Skeletal muscle cell (primary cell): Measurements from ENCODE around the gene SYNE3.

Source experiments
- DNase-seq: peaks from one replicate; pipeline ENCODE4 v3.0.0-alpha.2; 2010; ENCODE audit warnings: low read depth
- H3K4me3 ChIP-seq: 2 replicates; pipeline ENCODE4 v1.5.1; 2011; ENCODE audit warnings: low read depth, mild to moderate bottlenecking, control low read depth, low read length, moderate library complexity

SYNE3 gene

DNA sequence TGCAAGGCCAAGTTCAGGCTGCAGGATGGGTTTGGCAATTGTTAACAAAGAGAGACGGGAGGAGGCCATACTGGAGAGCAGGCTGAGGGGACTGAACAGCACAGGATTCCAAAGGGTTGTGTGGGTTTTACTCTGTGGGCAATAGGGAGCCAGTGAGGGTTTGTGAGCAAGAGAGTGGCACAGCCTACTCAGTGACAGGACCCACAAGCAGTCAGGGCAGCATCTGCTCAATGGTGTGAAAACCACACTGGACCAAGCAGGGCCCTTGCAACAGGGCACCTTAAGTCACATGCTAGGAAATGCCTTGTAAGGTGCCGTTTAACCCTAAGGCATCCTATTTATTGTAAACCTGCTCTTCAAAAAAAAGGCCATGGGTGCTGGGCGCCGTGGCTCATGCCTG is 22.0 kb downstream of the SYNE3 start:
- no peak for DNase-seq
- no peak overlapping the region for H3K4me3 ChIP-seq

DNA sequence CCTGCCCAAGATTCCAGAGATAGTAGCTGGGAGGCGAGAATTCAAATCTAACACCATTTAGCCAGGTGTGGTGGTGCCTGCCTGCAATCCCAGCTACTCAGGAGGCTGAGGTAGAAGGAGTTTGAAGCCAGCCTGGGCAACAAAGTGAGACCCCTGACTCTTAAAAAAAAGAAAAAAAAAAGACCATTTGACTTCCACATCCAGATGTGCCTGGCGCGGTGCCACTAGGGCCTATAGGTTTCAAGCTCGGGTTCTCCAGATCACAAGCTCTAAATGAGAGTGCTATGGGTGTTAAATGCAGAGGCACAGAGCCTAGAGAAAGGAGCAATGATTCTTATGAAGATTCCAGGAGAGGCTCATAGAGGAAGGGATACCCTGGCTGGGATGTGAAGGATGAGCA is 22.5 kb downstream of the SYNE3 start:
- no peak for DNase-seq
- no peak overlapping the region for H3K4me3 ChIP-seq

GRCh38 chr14:95493503-95493902 is 22.9 kb downstream of the SYNE3 start:
- no peak for DNase-seq

DNA sequence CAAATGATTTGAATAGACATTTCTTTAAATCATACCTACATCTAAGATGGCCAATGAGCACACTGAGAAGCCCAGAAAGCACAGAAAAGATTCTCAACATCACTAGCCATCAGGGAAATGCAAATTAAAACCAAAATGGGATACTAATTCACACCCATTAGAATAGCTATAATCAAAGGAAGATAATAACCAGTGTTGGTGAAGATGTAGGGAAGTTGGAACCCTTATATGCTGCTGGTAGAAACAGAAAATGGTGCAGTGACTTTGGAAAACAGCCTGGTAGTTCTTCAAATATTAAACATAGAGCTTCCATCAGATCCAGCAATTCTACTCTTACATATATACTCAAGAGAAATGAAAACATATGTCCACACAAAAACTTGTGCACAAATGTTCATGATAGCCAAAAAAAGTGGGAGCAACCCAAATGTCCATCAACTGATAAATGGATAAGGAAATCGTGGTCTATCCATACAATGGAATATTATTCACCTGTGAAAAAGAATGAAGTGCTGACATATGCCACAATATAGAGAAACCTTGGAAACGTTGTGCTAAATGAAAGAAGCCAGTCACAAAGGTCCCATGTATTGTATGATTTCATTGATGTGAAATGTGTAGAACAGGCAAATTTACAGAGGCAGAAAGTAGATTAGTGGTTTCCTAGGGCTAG is 24.4 kb downstream of the SYNE3 start:
- no peak overlapping the region for H3K4me3 ChIP-seq
- no peak for DNase-seq

More at GRCh38 chr14:95493503-95493902, 22.9 kb downstream of the SYNE3 start:
- no peak overlapping the region for H3K4me3 ChIP-seq

DNA sequence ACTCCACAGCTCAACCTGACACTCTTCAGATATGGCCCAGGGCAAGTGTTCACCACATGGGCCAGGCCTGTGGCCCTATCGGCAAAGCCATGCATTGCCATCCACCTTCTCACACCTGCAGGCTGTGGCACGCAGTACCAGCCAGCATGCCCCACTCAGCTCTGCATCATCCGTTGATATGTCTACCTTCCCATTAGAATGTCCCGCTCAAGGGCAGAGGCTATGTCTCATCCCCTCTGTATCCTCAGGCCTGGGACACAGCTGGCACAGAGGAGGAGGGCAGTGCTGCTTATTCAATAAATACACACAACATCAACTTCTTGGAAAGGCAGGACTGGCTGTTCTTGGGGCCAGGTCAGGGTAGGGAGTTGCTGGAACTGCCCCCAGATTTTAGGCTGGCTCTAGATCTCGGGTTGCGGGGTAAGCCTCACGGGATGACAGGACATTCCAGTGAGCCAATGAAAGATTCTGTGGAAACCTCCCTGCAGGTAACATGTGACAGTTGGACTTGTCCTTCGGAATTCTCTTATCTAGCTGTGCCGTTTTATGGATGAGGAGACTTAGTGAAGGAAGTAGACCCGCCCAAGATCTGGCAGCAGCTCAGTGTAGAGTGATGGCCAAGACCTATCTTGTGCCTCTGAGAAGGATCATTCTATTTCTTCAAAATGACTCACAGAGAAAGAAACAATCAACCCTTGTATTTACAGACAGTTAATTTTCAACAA is 25.6 kb downstream of the SYNE3 start:
- no peak for DNase-seq
- no peak overlapping the region for H3K4me3 ChIP-seq

GRCh38 chr14:95490138-95490509 is 26.3 kb downstream of the SYNE3 start:
- no peak for DNase-seq
- no peak overlapping the region for H3K4me3 ChIP-seq

DNA sequence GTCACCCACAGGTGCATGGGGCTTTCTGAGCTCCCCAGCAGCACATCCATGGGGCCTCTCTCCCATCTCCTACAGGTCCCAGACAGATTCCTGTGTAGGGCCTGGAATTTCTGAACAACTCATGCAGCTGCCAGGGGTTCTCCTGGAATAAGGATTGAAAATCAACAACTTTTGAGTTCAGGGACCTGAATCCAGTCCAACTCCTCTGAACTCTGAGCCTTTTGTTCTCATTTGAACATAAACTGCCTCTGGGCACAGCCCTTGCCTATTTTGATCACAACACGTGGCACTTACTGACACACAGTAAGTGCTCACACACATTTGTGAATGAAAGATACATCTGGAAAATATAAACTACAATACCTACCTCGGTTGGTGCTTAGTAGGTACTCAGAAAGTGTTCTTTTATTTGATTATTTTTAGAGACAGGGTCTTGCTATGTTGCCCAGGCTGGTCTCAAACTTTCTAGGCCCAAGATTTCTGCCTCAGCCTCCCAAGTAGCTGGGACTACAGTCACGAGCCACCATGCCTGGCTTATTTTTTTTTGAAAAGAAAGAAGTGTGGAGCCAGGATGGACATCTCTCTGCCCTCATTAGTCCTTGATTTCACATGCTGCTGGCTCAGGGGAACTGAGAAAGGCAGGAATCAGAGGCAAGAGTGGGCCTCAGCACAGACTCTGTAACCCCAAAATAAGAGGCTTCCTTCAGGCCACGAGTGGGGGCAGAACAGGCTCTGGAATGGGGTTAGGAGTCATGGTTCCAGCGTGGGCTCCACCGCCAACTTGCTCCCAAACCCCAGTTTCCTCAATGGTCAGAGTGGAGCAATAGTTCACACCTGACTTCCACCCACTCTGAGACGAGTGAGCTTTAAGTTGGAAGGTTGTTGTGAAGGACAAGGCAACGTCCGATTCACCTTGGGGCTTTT is 27.0 kb downstream of the SYNE3 start:
- H3K4me3 ChIP-seq = no peak overlapping the region
- no peak for DNase-seq

DNA sequence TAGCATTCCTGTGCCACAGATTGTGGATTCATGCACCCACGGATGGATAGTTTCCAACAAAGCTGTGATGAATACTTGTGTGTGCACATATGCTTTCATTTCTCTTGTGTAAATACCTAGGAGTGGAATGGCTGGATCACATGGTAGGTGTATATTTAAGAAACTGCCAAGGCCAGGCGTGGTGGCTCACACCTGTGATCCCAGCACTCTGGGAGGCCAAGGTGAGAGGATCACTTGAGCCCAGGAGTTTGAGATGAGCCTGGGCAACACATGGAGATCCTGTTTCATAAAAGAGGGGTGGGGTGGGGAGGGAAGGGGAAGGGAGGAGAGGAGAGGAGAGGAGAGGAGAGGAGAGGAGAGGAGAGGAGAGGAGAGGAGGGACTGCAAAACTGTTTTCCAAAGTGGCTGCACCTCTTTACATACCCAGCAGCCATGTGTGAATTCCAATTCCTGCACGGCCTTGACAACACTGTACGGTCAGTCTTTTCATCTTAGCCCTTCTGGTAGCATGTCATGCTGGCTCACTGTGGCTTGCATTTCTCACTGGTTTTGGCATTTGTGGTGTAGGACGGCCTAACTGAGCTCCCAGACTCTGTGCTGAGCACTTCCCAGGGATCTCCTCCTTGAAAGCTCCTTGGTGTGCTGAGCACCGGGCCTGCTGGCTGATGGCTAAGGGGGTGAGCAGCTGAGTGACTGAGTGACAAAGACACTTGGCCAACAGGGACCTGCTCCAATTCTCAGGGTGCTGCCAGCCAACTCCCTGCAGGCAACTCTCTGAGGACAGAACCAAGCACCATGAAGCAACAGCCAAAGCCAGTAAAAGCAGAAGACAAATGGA is 27.9 kb downstream of the SYNE3 start:
- DNase-seq = no peak
- no peak overlapping the region for H3K4me3 ChIP-seq

GRCh38 chr14:95487669-95488084 is 28.8 kb downstream of the SYNE3 start:
- H3K4me3 ChIP-seq = no peak overlapping the region
- no peak for DNase-seq

DNA sequence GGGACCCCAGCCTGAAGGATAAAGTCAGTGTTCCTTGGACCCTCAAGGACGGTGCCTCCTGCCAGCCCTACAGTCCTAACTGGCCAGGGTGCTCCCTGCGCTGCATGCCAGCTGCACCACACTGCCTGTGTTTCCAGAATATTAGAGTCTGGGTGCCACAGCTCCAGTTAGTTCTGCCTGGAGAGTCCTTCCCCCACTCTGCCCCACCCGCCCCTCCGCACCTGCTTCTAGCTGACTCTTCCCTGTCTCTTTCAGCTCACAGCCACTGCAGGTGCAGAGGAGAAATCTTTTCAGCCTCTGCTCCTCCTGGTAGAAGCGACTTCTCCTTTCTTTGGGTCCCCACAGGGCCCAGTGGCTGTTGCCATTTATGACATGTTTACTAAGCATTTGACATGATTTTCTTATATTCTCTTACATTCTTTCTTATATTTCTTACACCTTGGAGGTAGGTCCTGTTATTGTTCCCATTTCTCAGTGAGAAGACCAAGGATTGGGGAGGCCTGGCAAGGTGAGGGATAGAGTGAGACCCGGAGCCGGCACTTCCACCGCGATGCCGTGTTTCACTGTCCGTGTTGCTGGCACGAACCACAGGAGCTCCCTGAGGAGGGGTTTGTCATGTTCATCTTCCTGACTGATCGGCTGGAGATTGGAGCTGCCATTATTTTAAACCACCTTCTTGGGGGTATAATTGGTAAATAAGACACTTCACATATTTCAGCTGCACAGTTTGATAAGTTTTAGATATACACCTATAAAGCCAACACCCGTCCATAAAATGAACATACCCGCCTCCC is 29.4 kb downstream of the SYNE3 start:
- no peak for DNase-seq
- no peak overlapping the region for H3K4me3 ChIP-seq

DNA sequence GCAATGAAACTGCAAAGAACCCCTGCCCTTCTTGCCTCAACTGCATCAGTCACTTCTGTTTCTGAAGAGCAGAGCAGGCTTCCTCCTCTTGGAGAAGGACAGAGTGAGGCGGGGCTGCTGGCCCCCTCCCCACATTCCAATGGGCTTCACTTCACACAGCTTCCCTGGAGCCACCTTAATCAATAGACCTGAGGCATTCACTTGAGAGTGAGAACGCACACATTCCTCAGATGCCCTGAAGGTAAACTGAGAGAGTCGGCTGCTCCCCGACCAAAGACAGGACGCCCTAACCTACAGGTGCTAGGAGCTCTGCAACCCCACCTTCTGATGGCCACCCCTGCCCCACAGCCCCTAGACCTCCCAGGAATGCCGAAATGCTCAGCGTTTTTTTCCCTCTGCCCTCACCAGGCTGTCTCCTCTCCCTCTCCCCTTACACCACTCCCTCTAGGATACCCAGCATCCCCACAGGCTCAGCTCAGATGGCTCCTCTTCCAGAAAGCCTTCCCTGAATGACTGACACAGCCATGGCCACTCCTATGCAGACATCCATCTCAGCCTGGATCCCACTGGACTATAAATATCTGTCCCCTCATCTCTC is 31.1 kb downstream of the SYNE3 start:
- DNase-seq = no peak
- H3K4me3 ChIP-seq = no peak overlapping the region

GRCh38 chr14:95484296-95484695 is 32.2 kb downstream of the SYNE3 start:
- H3K4me3 ChIP-seq = no peak overlapping the region
- no peak for DNase-seq

DNA sequence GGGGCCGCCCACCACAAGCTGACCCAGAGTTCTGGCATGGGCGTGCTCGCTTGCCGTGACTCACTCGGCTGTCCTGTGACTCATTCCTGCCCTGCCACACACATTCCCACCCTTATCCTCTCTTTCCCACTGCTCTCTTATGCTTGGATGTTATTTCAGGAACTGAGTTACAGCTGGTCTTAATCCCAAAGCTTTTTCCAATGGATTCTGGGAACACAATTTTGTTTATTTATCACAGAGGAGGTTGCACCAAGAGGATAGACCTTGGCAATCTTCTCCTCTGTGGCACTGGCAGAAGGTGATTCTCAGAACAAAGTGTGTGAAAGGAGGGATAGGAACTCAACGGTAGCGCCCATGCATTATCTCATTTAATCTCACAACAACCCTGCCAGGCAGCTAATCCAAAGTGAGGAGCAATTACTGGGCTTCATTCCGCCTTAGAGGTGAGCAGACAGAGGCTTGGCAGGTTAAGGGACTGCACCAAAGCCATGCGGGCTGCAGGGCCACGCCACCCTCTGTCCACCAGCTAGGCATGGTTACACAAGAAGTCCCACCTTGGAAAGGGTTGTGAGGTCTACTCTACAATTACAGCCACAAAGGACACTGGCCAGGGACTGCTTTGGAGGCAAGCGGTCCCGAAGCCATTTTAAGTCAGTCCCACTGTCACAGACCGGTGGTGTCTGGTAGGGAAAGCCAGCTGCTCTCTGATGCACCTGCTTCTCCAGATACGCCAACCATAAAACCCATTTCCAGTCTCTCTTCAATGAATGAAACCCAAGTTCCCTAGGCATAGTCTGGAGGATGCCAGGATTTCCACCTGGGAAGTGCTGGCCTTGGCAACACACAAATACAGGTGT is 32.9 kb downstream of the SYNE3 start:
- no peak overlapping the region for H3K4me3 ChIP-seq
- DNase-seq = peak; percentile 84

GRCh38 chr14:95482627-95483308 is 33.7 kb downstream of the SYNE3 start:
- no peak for DNase-seq
- H3K4me3 ChIP-seq = no peak overlapping the region

- H3K4me3 ChIP-seq = no peak overlapping the region
- no peak for DNase-seq
Measured at GRCh38 chr14:95481391-95482022, 34.9 kb downstream of the SYNE3 start.

DNA sequence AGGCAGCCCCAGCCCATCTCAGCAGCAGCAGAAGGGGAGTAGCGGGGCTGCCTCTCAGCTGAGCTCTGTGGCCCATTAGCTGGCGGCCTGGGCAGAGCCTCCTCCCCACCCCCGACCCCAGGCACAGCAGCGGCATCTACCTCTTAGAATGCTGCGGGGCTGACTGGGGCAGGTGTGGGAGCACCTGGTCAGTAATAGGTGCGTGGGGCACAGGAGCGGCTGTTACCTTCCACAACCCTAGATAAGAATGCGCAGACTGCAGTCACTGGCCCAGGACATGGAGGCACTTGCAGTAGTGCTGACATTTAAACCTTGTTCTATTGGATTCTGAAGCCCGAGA is 35.6 kb downstream of the SYNE3 start:
- H3K4me3 ChIP-seq = no peak overlapping the region
- DNase-seq = no peak
